Measurements from ENCODE around the gene ATG7.

DNA sequence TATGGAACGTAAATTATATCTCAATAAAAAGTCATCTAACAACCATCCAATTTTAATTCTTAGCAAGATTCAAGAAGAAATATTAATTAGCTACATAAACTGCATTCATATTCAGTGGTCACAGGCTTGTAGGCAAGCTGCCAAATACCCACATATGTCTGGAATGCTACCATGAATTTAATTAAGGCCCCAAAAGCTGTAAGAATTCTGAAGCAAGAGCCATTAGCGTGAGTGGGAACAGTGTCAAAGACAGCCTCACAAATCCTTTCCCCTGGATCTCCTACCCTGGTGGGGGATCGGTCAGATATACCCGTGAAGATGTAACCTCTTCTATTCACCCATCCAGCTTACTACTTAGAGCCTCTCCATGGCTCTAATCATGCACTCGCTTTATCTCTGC, 40.0 kb downstream of the ATG7 start:
- no peak for TF ChIP-seq EZH2 (IDR thresholded peaks at IDR 0.05)
- TF ChIP-seq POLR2AphosphoS5 (IDR thresholded peaks at IDR 0.05; ENCODE audit: borderline replicate concordance, low read depth, low read length) = no peak
- TF ChIP-seq FOXP2 (optimal IDR thresholded peaks at IDR 0.05; ENCODE audit: control extremely low read depth, extremely low read length, insufficient read depth) = no peak

Data from SK-N-MC (cell line).